Activated CD4-positive, alpha-beta T cell treated with anti-CD3 and anti-CD28 coated beads for 1 hour (primary cell): ENCODE measurements around the gene CNOT3.
"Not testable (repeated sequence)": the region's sequence is repeated elsewhere in the genome, so short reads cannot be mapped to it uniquely, and the experiment has no call there.

Experiments
- DNase-seq: peaks from one replicate; pipeline ENCODE4 v3.0.0-alpha.2; 2020

The CNOT3 gene

DNA sequence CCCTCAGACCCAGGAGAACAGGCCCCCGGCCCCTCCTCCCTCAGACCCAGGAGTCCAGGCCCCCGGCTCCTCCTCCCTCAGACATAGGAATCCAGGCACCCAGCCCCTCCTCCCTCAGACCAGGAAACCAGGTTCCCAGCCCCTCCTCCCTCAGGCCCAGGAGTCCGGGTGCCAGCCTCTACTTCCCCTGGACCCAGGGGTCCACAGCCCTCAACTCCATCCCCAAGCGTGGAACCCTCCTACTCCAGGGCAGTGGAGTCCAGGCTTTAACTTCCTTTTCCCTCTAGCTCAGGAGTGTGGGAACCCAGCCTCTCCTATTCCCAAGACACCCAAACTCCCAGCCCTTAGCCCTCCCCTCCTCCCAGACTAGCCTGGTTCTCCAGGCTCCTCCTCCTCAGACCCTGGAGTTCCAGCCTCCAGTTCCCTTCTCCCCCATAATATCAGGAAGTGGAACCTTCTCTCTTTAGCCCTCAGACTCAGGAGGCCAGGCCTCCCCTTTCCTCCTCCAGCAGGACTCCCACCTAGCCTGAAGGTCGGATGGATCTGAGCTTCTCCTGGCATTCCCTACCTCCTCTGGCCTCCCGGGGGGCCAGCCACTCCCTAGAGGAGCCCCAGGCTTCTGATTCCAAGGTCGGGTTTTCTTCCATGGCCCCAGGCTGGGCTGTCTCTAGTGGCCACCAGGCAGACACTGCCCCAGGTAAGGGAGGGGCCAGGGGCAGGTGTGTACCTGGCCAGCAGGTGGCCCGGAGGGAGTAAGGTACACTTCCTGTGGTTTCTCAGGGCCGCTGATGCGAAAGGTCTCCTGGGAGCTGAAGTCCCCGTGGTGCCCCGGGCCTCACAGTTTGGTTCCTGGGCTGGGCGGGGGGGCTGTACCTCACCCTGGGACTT, 35.2 kb downstream of the CNOT3 start, which contains the start of gene TMC4:
Gene TMC4 (minus strand): TSS at position 690 of the 888 bp plus-strand sequence. CDS start 43 bp downstream, at position 647.
- DNase-seq: no peak

DNA sequence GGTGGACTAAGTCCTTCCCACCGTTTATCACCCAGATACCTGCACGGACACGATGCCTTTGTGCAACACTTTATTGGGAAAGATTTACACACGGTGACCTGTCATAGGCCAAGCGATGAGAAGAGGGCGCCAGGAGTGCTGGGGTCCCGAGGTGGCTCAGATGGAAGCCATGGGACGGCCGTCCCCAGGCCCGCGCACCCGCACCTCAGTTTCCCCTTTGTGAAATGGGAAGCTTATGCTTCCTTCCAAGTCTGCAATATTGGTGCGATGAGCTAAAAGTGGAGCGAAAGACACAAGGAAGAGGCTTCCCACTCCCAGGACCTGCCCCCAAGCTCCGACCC, 35.8 kb downstream of the CNOT3 start:
- DNase-seq: no peak

DNA sequence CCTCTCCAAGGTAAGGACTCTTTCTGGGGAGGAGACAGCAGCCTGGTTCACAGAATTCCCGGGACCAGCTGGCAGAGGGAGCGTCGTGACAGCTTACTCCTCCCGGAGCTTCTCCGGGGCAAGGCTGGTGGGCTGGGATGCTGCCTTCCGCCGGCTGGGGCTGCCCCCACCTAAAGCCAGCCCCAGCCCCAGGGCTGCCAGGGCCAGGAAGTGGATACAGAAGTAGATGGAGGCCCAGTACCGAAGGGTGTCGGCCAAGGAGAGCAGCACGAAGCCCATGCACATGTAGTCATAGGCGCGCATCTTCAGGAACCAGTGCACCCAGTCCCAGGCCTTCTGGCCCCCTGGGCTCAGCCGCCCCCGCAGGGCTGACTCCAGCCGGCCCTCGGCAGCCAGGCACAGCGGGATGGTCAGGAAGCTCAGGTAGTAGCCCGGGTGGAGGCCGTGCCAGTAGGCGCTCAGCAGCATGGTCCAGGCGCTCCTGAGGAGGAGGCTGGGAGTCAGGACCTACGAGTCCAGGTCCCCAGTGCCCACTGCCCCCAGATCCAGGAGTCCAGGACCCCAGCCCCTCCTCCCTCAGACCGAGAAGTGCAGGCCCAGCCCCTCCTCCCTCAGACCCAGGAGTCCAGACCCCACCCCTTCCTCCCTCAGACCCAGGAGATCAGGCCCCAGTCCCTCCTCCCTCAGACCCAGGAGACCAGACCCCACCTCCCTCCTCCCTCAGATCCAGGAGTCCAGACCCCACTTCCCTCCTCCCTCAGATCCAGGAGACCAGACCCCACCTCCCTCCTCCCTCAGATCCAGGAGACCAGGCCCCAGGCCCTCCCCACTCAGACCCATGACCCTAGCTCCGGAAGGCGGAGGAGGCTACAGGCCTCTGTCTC, 36.6 kb downstream of the CNOT3 start:
- no peak for DNase-seq

- no peak for DNase-seq
Observed at GRCh38 chr19:54178581-54179261, 41.2 kb downstream of the CNOT3 start.

GRCh38 chr19:54179262-54179852, 41.8 kb downstream of the CNOT3 start:
- DNase-seq: no peak

DNA sequence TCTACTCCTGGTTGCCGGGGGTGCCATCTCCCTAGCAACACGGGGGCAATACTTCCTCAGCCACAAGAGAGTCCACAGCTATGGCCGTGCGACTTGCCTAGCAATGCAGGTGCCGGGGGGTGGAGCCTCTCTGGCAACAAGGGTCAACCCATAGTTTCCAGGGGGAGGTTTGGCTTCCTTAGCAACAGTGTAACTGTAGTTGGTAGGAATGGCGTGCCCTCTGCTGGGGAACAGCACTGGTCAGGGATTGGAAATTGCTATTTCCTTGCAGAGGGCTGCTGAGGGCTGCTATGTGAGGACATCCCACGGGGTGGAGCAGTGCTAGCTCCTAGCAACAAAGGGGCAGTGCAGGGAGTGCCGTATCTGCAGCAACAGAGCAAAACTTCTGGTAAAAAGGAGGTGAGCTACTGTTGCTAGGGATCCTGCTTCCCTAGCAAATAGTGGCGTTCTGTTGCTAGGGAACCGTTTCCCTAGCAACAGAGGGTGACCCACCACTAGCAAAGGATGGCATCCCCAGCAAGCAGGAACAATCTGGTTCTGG, 42.4 kb downstream of the CNOT3 start:
- no peak for DNase-seq

DNA sequence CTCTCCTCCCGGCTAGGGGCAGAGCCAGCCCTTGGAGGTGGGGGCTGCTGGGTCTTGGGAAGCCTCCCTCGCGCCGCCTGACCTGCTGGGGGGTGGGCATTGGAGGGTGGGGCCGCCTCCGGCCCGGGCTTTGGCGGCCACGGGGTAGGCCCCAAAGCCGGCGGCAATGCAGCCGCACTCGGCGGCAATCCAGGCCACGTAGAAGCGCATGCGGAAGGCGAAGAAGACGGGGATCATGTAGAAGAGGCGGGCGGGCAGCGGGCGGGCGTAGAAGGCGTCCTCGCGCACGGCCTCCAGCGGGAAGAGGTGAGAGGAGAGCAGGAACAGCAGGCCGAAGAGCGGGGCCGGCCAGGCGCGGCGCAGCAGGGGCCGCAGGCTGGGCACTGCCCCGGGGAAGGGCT, 43.1 kb downstream of the CNOT3 start:
- no peak for DNase-seq

GRCh38 chr19:54181894-54182293, 44.3 kb downstream of the CNOT3 start:
- not testable (repeated sequence) for DNase-seq

DNA sequence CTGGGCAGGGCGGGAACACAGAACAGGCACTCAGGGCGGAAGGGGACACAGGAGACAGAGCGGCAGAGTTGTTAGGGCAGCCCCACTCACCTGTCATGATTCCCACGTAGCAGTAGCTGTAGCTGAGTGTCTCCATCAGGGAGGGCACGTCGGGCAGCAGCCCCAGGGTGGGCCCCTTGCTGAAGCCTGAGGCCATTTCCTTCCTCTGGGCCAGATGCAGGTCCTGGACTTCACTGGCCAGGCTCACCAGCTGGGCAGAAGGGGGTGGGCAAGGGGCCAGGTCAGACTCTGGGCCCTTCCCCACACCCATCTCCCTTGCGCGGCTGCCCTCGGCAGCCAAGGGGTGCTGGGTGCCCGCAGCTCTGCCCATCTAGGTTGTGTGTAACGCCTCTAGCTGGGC, 45.9 kb downstream of the CNOT3 start:
- no peak for DNase-seq

- DNase-seq: no peak
Observed at GRCh38 chr19:54186351-54186750, 48.8 kb downstream of the CNOT3 start.

GRCh38 chr19:54186934-54187381, 49.4 kb downstream of the CNOT3 start:
- no peak for DNase-seq

- DNase-seq: peak; percentile 55
Observed at GRCh38 chr19:54188215-54188871, 50.8 kb downstream of the CNOT3 start.

DNA sequence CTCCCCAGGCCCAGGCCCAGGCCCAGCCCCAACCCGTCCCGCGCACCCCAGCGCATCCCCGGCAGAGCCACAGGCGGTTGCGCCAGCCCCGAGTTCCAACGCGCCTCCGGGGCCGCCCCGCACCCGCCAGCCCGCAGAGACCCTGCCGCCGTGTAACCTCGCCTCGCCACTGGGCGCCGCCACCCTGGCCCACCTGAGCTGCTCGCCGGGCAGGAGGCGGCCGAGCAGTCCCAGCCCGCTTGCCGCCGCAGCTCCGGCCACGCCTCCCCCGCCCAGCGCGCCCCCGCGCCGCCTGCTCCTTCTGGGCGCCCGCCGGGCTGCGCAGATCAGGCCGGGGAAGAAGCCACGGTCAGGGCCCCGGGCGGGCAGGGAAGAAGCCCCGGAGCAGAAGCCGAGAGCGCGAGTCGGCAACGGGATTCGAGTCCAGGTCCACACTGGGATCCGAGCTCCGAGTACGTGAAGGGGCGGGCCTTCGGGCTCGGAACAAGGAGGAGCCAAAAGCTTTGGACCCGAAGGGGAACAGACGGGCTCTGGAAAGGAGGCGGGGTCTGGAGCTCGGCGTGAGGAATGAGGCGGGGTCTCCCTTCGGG, 51.7 kb downstream of the CNOT3 start, which contains the start of gene MBOAT7:
Gene MBOAT7 (minus strand): TSS at position 436 of the 590 bp plus-strand sequence. CDS start 1,072 bp downstream, outside the sequence.
- DNase-seq: peak; percentile 45

GRCh38 chr19:54189735-54190502, 52.4 kb downstream of the CNOT3 start:
- peak; percentile 100 for DNase-seq

- DNase-seq: peak; percentile 100
Observed at GRCh38 chr19:54190503-54191010, 53.0 kb downstream of the CNOT3 start.

GRCh38 chr19:54191011-54191810, 53.6 kb downstream of the CNOT3 start, which contains the start of gene TSEN34:
Gene TSEN34, plus strand, starts transcription at chr19:54191308. Its CDS starts 57 bp downstream, at chr19:54191365.
- no peak for DNase-seq

DNA sequence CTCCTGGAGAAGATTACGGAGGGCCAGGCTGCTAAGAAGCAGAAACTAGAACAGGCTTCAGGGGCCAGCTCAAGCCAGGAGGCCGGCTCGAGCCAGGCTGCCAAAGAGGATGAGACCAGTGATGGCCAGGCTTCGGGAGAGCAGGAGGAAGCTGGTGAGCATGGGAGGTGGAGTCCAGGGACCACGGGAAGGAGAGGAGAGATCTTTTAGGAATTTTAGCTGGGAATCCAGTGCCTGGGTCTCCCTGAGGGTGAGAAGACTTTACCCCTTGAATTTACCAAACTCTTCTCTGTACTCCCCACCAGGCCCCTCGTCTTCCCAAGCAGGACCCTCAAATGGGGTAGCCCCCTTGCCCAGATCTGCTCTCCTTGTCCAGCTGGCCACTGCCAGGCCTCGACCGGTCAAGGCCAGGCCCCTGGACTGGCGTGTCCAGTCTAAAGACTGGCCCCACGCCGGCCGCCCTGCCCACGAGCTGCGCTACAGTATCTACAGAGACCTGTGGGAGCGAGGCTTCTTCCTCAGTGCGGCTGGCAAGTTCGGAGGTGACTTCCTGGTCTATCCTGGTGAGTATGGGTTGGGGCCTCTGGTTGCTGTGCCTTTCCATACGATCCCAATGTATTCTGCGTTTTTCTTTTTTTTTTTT, 54.4 kb downstream of the CNOT3 start:
- no peak for DNase-seq

GRCh38 chr19:54193011-54193410, 55.4 kb downstream of the CNOT3 start:
- no peak for DNase-seq

DNA sequence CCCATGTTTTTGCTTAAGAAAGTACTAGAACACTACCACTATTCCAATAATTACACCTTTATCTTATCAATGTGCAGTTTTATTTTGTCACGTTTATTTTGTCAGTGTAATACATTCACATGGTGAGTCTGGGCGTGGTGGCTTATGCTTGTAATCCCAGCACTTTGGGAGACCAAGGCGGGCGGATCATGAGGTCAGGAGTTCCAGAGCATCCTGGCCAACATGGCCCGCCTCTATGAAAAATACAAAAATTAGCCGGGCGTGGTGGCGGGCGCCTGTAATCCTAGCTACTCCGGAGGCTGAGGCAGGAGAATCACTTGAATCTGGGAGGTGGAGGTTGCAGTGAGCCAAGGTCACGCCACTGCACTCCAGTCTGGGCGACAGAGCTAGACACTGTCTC, 56.9 kb downstream of the CNOT3 start:
- not testable (repeated sequence) for DNase-seq
